Upper lobe of left lung (tissue), 4 donors: ENCODE results near the gene CLEC16A.

Experiments used
- CTCF ChIP-seq, 6 experiments: fragments of 450-650 bp in 4 of 6; fragments of 200-600 bp in 2 of 6; sonication (generic) in 2 of 6; IDR thresholded peaks; one replicate each; pipeline ENCODE4 v1.5.1; 2016 to 2019; ENCODE audit warnings: antibody characterized with exemption in 6 of 6
- POLR2A ChIP-seq, 4 donors: fragments of 450-650 bp; IDR thresholded peaks; one replicate each; pipeline ENCODE4 v1.5.1; 2016 to 2017; ENCODE audit warnings: antibody characterized with exemption in 4 of 4, mild to moderate bottlenecking in 2 of 4

- TF ChIP-seq CTCF (IDR thresholded peaks at IDR 0.05) (no peak), POLR2A (IDR thresholded peaks at IDR 0.05) (no peak)
Measured at GRCh38 chr16:10984509-10984908, 40.1 kb downstream of the CLEC16A start.
